ENCODE data around the gene ADRB2. TPM values are rescaled to one million over a fixed set of nuclear protein-coding genes. Genes with fewer than 3 reads are reported as not detected.

ADRB2 gene
- total RNA-seq, 1 experiment from 2014 or later: 0.26 TPM

DNA sequence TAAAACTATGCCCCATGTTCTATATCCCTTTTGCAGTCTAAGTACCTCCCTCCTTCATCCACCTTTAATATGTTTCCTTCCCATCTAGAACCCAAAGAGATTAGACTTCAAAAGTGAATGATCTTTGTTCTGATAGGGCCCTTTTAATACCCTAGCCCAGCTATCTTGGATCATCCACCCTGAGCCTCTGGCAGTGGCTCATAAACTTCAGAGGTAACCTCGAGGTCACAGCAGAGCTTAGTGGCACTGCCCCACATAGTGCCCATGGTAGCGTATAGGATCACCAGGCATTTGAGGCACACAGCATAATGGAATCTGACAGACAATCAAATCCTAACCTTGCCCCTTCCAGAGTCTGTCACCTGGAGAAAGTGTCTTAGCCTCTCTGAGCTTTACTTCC lies 15.8 kb downstream of the ADRB2 start:
- H3K9ac ChIP-seq (ENCODE audit: extremely low read depth, insufficient read length, low read length): no peak overlapping the region
- no peak overlapping the region for H3K14ac ChIP-seq (ENCODE audit: insufficient read depth, low read length)
- no peak overlapping the region for H2BK120ac ChIP-seq (ENCODE audit: low read depth, low read length, poor library complexity, severe bottlenecking)
- no peaks in the 10 kb centered on the region for H3K9me3 ChIP-seq (ENCODE audit: control insufficient read depth, low read depth, low read length)
- no peaks in the 10 kb centered on the region for H4K20me1 ChIP-seq (ENCODE audit: control insufficient read depth, insufficient read depth, insufficient read length)
- H3K27me3 Mint-ChIP-seq (ENCODE audit: low read depth): peaks cover 3% of the 10 kb centered on the region
- TF ChIP-seq, protein P1, sequence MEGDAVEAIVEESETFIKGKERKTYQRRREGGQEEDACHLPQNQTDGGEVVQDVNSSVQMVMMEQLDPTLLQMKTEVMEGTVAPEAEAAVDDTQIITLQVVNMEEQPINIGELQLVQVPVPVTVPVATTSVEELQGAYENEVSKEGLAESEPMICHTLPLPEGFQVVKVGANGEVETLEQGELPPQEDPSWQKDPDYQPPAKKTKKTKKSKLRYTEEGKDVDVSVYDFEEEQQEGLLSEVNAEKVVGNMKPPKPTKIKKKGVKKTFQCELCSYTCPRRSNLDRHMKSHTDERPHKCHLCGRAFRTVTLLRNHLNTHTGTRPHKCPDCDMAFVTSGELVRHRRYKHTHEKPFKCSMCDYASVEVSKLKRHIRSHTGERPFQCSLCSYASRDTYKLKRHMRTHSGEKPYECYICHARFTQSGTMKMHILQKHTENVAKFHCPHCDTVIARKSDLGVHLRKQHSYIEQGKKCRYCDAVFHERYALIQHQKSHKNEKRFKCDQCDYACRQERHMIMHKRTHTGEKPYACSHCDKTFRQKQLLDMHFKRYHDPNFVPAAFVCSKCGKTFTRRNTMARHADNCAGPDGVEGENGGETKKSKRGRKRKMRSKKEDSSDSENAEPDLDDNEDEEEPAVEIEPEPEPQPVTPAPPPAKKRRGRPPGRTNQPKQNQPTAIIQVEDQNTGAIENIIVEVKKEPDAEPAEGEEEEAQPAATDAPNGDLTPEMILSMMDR (conservative IDR thresholded peaks at IDR 0.05): no peak
- no peak overlapping the region for H2BK5ac ChIP-seq (ENCODE audit: insufficient read length, low read length)
- no peaks in the 10 kb centered on the region for H3K4me1 ChIP-seq (ENCODE audit: insufficient read depth, low read length)
- no peak overlapping the region for H3K18ac ChIP-seq (ENCODE audit: insufficient read length, low read depth, low read length)
- H3K23me2 ChIP-seq (ENCODE audit: insufficient read length, low read depth, low read length, poor library complexity, severe bottlenecking): no peaks in the 10 kb centered on the region
- no peak overlapping the region for H2AFZ ChIP-seq (ENCODE audit: low read length)
- H2BK12ac ChIP-seq (ENCODE audit: insufficient read length, low read depth, low read length): no peak overlapping the region
- H3K56ac ChIP-seq (ENCODE audit: insufficient read length, low read depth, low read length): no peak overlapping the region
- H3K27me3 ChIP-seq (ENCODE audit: insufficient read depth, low read length): no peaks in the 10 kb centered on the region
- no peak overlapping the region for H3K4me2 ChIP-seq (ENCODE audit: insufficient read depth, insufficient read length, low read length)
- H2BK20ac ChIP-seq (ENCODE audit: low read depth, low read length, poor library complexity, severe bottlenecking): no peak overlapping the region
- no peak overlapping the region for H3K23ac ChIP-seq (ENCODE audit: insufficient read length, low read depth, low read length)
- H4K5ac ChIP-seq (ENCODE audit: insufficient read length, low read depth, low read length): no peak overlapping the region
- WGBS (ENCODE audit: extremely low coverage, insufficient read length, low lambda C conversion rate): no CpG with 5 or more reads among the region's 2 CpGs
- H3K9me3 Mint-ChIP-seq: no peaks in the 10 kb centered on the region
- no peak overlapping the region for H2BK15ac ChIP-seq (ENCODE audit: low read depth, low read length)
- H3K4ac ChIP-seq (ENCODE audit: low read depth, low read length): no peak overlapping the region
- H4K8ac ChIP-seq (replicated peaks; ENCODE audit: insufficient read length, low read depth, low read length): no peak overlapping the region
- no peak overlapping the region for H4K91ac ChIP-seq (ENCODE audit: insufficient read length, low read depth, low read length)
- H3K27ac Mint-ChIP-seq: no peak overlapping the region
- no peak overlapping the region for H3T11ph ChIP-seq (ENCODE audit: low read length)
- no peaks in the 10 kb centered on the region for H3K79me2 ChIP-seq (ENCODE audit: insufficient read depth, low read length)
- H3K4me1 Mint-ChIP-seq: peaks cover 5 to 10% of the 10 kb centered on the region in 2 experiments; a peak in 3 of 4 replicates
- H3K27ac ChIP-seq (ENCODE audit: insufficient read length, low read depth, low read length): no peak overlapping the region
- no peaks in the 10 kb centered on the region for H3K36me3 Mint-ChIP-seq (ENCODE audit: insufficient read depth in 1 of 3, low read depth in 3 of 3)
- DNase-seq: no peak
- H3K79me1 ChIP-seq (ENCODE audit: insufficient read depth, low read depth, low read length, poor library complexity, severe bottlenecking): no peaks in the 10 kb centered on the region
- no peak overlapping the region for H3K4me3 Mint-ChIP-seq
- no peak overlapping the region for H2AK5ac ChIP-seq (ENCODE audit: insufficient read length, low read length)

All from H9 (cell line).